Neural cell (in vitro differentiated cells): ENCODE data around the gene LRRC55. TPM values are rescaled to one million over a fixed set of nuclear protein-coding genes. Genes with fewer than 3 reads are reported as not detected.

ENCODE experiments used
- H2AFZ ChIP-seq: fragments of 200-600, 300-800 bp; sonication (generic), shearing (Covaris generic); 2 replicates; pipeline ENCODE4 v1.6.0; 2014; ENCODE audit warnings: low read depth, mild to moderate bottlenecking, antibody characterized with exemption, low read length, moderate library complexity
- H3F3A ChIP-seq: fragments of 200-600 bp; shearing (Covaris generic); 2 replicates; pipeline ENCODE4 v1.6.1; 2016; ENCODE audit warnings: mild to moderate bottlenecking, moderate library complexity, mixed read lengths, antibody characterized with exemption, low read length; ENCODE audit not compliant: insufficient read depth, poor library complexity, severe bottlenecking
- H3K27ac ChIP-seq: fragments of 200-600, 300-800 bp; sonication (generic), shearing (Covaris generic); 2 replicates; pipeline ENCODE4 v1.5.1; 2014; ENCODE audit warnings: mild to moderate bottlenecking, low read length, moderate library complexity
- H3K27me3 ChIP-seq: fragments of 300-800, 200-600 bp; sonication (generic), shearing (Covaris generic); 2 replicates; pipeline ENCODE4 v1.6.0; 2014; ENCODE audit warnings: mild to moderate bottlenecking, low read depth, low read length, moderate library complexity; ENCODE audit not compliant: insufficient read depth
- H3K36me3 ChIP-seq: fragments of 300-800, 200-600 bp; sonication (generic), shearing (Covaris generic); 2 replicates; pipeline ENCODE4 v1.5.1; 2014; ENCODE audit warnings: mild to moderate bottlenecking, antibody characterized with exemption, low read length, moderate library complexity; ENCODE audit not compliant: insufficient read depth
- H3K4me2 ChIP-seq: fragments of 300-800, 200-600 bp; sonication (generic), shearing (Covaris generic); 2 replicates; pipeline ENCODE4 v1.6.0; 2014; ENCODE audit warnings: mild to moderate bottlenecking, low read length
- H3K4me3 ChIP-seq: fragments of 300-800, 200-600 bp; sonication (generic), shearing (Covaris generic); 2 replicates; pipeline ENCODE4 v1.5.1; 2014; ENCODE audit warnings: mild to moderate bottlenecking, low read length, moderate library complexity
- H3K79me2 ChIP-seq: fragments of 200-600 bp; shearing (Covaris generic); replicated peaks from 2 replicates; pipeline ENCODE4 v1.6.0; 2014; ENCODE audit warnings: mild to moderate bottlenecking, low read length, moderate library complexity; ENCODE audit not compliant: insufficient read depth
- H3K9ac ChIP-seq: fragments of 300-800, 200-600 bp; sonication (generic), shearing (Covaris generic); 2 replicates; pipeline ENCODE4 v1.6.1; 2016; ENCODE audit warnings: mild to moderate bottlenecking, low read length, mixed read lengths
- H3K9me2 ChIP-seq: fragments of 200-600 bp; shearing (Covaris generic); 2 replicates; pipeline ENCODE4 v1.6.1; 2016; ENCODE audit warnings: mild to moderate bottlenecking, low read length, mixed read lengths; ENCODE audit not compliant: insufficient read depth
- H3K9me3 ChIP-seq: fragments of 200-600, 300-800 bp; sonication (generic), shearing (Covaris generic); 2 replicates; pipeline ENCODE4 v1.6.1; 2016; ENCODE audit warnings: mild to moderate bottlenecking, mixed run types, low read length, moderate library complexity, mixed read lengths
- H4K20me1 ChIP-seq: fragments of 200-600 bp; shearing (Covaris generic); 2 replicates; pipeline ENCODE4 v1.6.1; 2016; ENCODE audit warnings: mild to moderate bottlenecking, mixed run types; ENCODE audit not compliant: insufficient read depth
- CTCF ChIP-seq: fragments of 450-650 bp; IDR thresholded peaks from 2 replicates; pipeline ENCODE4 v1.5.1; 2014; ENCODE audit warnings: antibody characterized with exemption, mild to moderate bottlenecking, moderate library complexity; ENCODE audit not compliant: poor library complexity, severe bottlenecking
- EP300 ChIP-seq: fragments of 450-650 bp; conservative IDR thresholded peaks from 2 replicates; pipeline ENCODE4 v1.6.1; 2014; ENCODE audit warnings: antibody characterized with exemption, mild to moderate bottlenecking, moderate library complexity; ENCODE audit not compliant: poor library complexity, severe bottlenecking
- EZH2 ChIP-seq: fragments of 200-600, 300-800 bp; shearing (Covaris generic), sonication (generic); IDR thresholded peaks from 2 replicates; pipeline ENCODE4 v1.6.1; 2014; ENCODE audit warnings: antibody characterized with exemption, low read length, borderline replicate concordance, mild to moderate bottlenecking; ENCODE audit not compliant: insufficient read depth, poor library complexity, severe bottlenecking
- MXI1 ChIP-seq: fragments of 450-650 bp; conservative IDR thresholded peaks from 2 replicates; pipeline ENCODE4 v1.6.1; 2014; ENCODE audit warnings: antibody characterized with exemption, mild to moderate bottlenecking; ENCODE audit not compliant: poor library complexity, severe bottlenecking
- POLR2AphosphoS5 ChIP-seq: IDR thresholded peaks from 2 replicates; pipeline ENCODE4 v1.6.1; 2012
- RAD21 ChIP-seq: fragments of 450-650 bp; conservative IDR thresholded peaks from 2 replicates; pipeline ENCODE4 v1.6.1; 2014; ENCODE audit warnings: antibody characterized with exemption, mild to moderate bottlenecking, moderate library complexity
- REST ChIP-seq: IDR thresholded peaks from 2 replicates; pipeline ENCODE4 v1.6.1; 2012; ENCODE audit warnings: borderline replicate concordance
- SMC3 ChIP-seq: fragments of 450-650 bp; conservative IDR thresholded peaks from 2 replicates; pipeline ENCODE4 v1.6.1; 2014; ENCODE audit warnings: antibody characterized with exemption, mild to moderate bottlenecking, moderate library complexity; ENCODE audit not compliant: poor library complexity
- TAF1 ChIP-seq: IDR thresholded peaks from 2 replicates; pipeline ENCODE4 v1.6.1; 2012; ENCODE audit warnings: low read depth
- polyA plus RNA-seq: library from polyadenylated mRNA; depleted of rRNA; stranded (reverse); fragments of >200 nt; gene quantifications from 2 replicates; pipeline ENCODE4 v1.2.3, GENCODE V29; 2014

The LRRC55 gene
- polyA plus RNA-seq, 1 donor from 2014 or later, result 2.8 TPM

- no peaks in the 10 kb centered on the region for H3K79me2 ChIP-seq
- no peaks in the 10 kb centered on the region for H3K27me3 ChIP-seq
- no peaks in the 10 kb centered on the region for H4K20me1 ChIP-seq
- H3K9me2 ChIP-seq, result no peaks in the 10 kb centered on the region
- no peak overlapping the region for H3K4me2 ChIP-seq
- H2AFZ ChIP-seq, result no peak overlapping the region
- no peaks in the 10 kb centered on the region for H3K36me3 ChIP-seq
- H3K27ac ChIP-seq, result no peak overlapping the region
- no peak overlapping the region for H3K9ac ChIP-seq
- H3K4me3 ChIP-seq, result no peak overlapping the region
- no peaks in the 10 kb centered on the region for H3F3A ChIP-seq
- H3K9me3 ChIP-seq, result no peaks in the 10 kb centered on the region
- TF ChIP-seq SMC3, result no peak
- TF ChIP-seq MXI1, result no peak
- TF ChIP-seq EP300, result no peak
- TF ChIP-seq REST, result no peak
- TF ChIP-seq CTCF, result no peak
- no peak for TF ChIP-seq EZH2
- no peak for TF ChIP-seq RAD21
- TF ChIP-seq POLR2AphosphoS5, result no peak
- no peak for TF ChIP-seq TAF1
These were observed 59.0 kb downstream of the LRRC55 start for GRCh38 chr11:57240757-57241156.

Other genes starting within 250 kb of the LRRC55 start
- not detected in 2 replicates for gene OR5AK2, start 193.0 kb upstream of the LRRC55 start, polyA plus RNA-seq
- not detected in 2 replicates for gene APLNR, start 55.3 kb downstream of the LRRC55 start, polyA plus RNA-seq
- gene TNKS1BP1, start 143.0 kb downstream of the LRRC55 start, polyA plus RNA-seq, result 8.9 and 9.4 TPM in 2 replicates
- gene SSRP1, start 153.9 kb downstream of the LRRC55 start, polyA plus RNA-seq, result 81.1 and 84.7 TPM in 2 replicates
- not detected in 2 replicates for gene P2RX3, start 156.4 kb downstream of the LRRC55 start, polyA plus RNA-seq
- not detected in 2 replicates for gene PRG3, start 199.2 kb downstream of the LRRC55 start, polyA plus RNA-seq
- gene PRG2, start 208.7 kb downstream of the LRRC55 start, polyA plus RNA-seq, result not detected in 2 replicates
- 0.33 TPM in 1 of 2 replicates, not detected in the other for gene SLC43A3, start 245.2 kb downstream of the LRRC55 start, polyA plus RNA-seq